Activated CD8-positive, alpha-beta T cell treated with anti-CD3 and anti-CD28 coated beads for 36 hours (primary cell): ENCODE data around the gene INPP5D. TPM values are rescaled to one million over a fixed set of nuclear protein-coding genes. Genes with fewer than 3 reads are reported as not detected.

Source experiments
- ATAC-seq: fragments of 200-7000 bp; cut with Tn5 transposase; one replicate; pipeline ENCODE4 v1.10.0; 2021; ENCODE audit warnings: mild to moderate bottlenecking, moderate library complexity
- CTCF ChIA-PET: fragments of 350-600 bp; sonication (Branson Sonifier 250); formaldehyde crosslinking; loops from one replicate; lab custom pipeline; 2021; ENCODE audit warnings: antibody characterized with exemption; lab: Charles Lee
- POLR2A ChIA-PET: fragments of 350-600 bp; sonication (Branson Sonifier 250); formaldehyde crosslinking; loops from one replicate; lab custom pipeline; 2021; ENCODE audit warnings: antibody characterized with exemption; lab: Charles Lee
- DNase-seq: peaks from one replicate; pipeline ENCODE4 v3.0.0-alpha.2; 2020
- H3K27ac Mint-ChIP-seq: one replicate; pipeline ENCODE4 v1.8.0; 2021; ENCODE audit warnings: mild to moderate bottlenecking, mixed read lengths
- H3K27me3 Mint-ChIP-seq: one replicate; pipeline ENCODE4 v1.8.0; 2021; ENCODE audit warnings: mixed read lengths
- H3K36me3 Mint-ChIP-seq: one replicate; pipeline ENCODE4 v1.8.0; 2021; ENCODE audit warnings: low read depth, mixed read lengths
- H3K4me1 Mint-ChIP-seq: one replicate; pipeline ENCODE4 v1.8.0; 2021; ENCODE audit warnings: low read depth, mixed read lengths
- H3K4me3 Mint-ChIP-seq: one replicate; pipeline ENCODE4 v1.8.0; 2021; ENCODE audit warnings: mild to moderate bottlenecking, moderate library complexity, mixed read lengths
- H3K9me3 Mint-ChIP-seq: one replicate; pipeline ENCODE4 v1.8.0; 2021; ENCODE audit warnings: mixed read lengths
- CTCF ChIP-seq: fragments of 200-600 bp; IDR thresholded peaks from one replicate; pipeline ENCODE4 v1.8.0; 2022; ENCODE audit warnings: antibody characterized with exemption, mild to moderate bottlenecking
- intact Hi-C: fragments of 100-400 bp; cut with micrococcal nuclease; formaldehyde crosslinking; loops from one replicate; pipeline ENCODE4 v1.10.0; 2022
- total RNA-seq, 2 experiments: library from RNA; stranded (reverse); gene quantifications; one replicate each; pipeline ENCODE4 v1.2.3, GENCODE V29; 2021

The INPP5D gene
- total RNA-seq, 2 experiments from 2014 or later: 38.6 to 40.2 TPM

- CTCF ChIA-PET: interaction anchor here (0.7 to 1.2 kb wide), 2 partner anchors 35 to 399 kb away, joined by 3 to 5 read pairs; no protein-coding TSS in a partner anchor
- peaks cover 55% of the 10 kb centered on the region for H3K4me1 Mint-ChIP-seq
- ATAC-seq: no peak
- peaks cover 36% of the 10 kb centered on the region for H3K36me3 Mint-ChIP-seq
- H3K27me3 Mint-ChIP-seq: no peaks in the 10 kb centered on the region
- intact Hi-C loops: no loop called here
- no peak overlapping the region for H3K4me3 Mint-ChIP-seq
- H3K27ac Mint-ChIP-seq: peak overlapping the region; percentile 23
- DNase-seq: no peak
- TF ChIP-seq CTCF: no peak
- no peaks in the 10 kb centered on the region for H3K9me3 Mint-ChIP-seq
- POLR2A ChIA-PET: interaction anchor here (2.6 kb wide), 1 partner anchor 11 kb away, joined by 14 read pairs; no protein-coding TSS in a partner anchor
Measured at GRCh38 chr2:233088972-233089345, 28.8 kb downstream of the INPP5D start.

DNA sequence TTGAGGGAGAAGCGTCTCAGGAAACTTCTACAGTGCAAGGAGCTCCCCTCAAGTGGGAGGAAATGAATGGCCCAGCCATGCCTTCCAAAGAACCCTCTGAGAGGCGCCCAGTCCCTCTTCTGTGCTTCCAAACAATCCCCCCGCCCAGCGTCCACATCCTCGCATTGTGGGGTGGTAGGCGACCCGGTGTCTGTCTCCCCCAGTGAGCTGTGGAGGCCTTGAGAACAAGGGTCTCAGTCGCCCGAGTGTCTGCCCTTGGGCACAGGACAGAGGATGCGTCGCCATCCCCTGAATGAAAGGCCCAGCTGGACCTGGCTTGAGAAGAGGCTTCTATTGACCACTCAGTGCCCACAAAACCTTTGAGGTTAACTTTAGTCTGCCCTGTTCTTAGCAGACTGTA is 29.7 kb downstream of the INPP5D start:
- Mint-ChIP-seq H3K27ac (peak overlapping the region; percentile 14), H3K27me3 (no peaks in the 10 kb centered on the region), H3K4me3 (no peak overlapping the region), H3K4me1 (peaks cover 50% of the 10 kb centered on the region), H3K9me3 (no peaks in the 10 kb centered on the region), H3K36me3 (peaks cover 32% of the 10 kb centered on the region)
- POLR2A ChIA-PET: interaction anchor here (0.8 kb wide), 1 partner anchor 8 kb away, joined by 3 read pairs; no protein-coding TSS in a partner anchor
- TF ChIP-seq CTCF: no peak
- CTCF ChIA-PET: interaction anchor here (0.7 to 1.2 kb wide), 2 partner anchors 36 to 400 kb away, joined by 3 to 5 read pairs; no protein-coding TSS in a partner anchor
- ATAC-seq: no peak
- no peak for DNase-seq
- intact Hi-C loops: no loop called here

- intact Hi-C loops: no loop called here
- ATAC-seq: no peak
- Mint-ChIP-seq H3K4me3 (no peak overlapping the region), H3K36me3 (peaks cover 30% of the 10 kb centered on the region), H3K4me1 (peaks cover 44% of the 10 kb centered on the region), H3K27me3 (no peaks in the 10 kb centered on the region), H3K27ac (no peak overlapping the region), H3K9me3 (no peaks in the 10 kb centered on the region)
- CTCF ChIA-PET: no interaction called here
- TF ChIP-seq CTCF: no peak
- no peak for DNase-seq
- POLR2A ChIA-PET: interaction anchor here (1.3 kb wide), 2 partner anchors 10 to 12 kb away, joined by 3 read pairs; no protein-coding TSS in a partner anchor
Measured at GRCh38 chr2:233090879-233091278, 30.7 kb downstream of the INPP5D start.

DNA sequence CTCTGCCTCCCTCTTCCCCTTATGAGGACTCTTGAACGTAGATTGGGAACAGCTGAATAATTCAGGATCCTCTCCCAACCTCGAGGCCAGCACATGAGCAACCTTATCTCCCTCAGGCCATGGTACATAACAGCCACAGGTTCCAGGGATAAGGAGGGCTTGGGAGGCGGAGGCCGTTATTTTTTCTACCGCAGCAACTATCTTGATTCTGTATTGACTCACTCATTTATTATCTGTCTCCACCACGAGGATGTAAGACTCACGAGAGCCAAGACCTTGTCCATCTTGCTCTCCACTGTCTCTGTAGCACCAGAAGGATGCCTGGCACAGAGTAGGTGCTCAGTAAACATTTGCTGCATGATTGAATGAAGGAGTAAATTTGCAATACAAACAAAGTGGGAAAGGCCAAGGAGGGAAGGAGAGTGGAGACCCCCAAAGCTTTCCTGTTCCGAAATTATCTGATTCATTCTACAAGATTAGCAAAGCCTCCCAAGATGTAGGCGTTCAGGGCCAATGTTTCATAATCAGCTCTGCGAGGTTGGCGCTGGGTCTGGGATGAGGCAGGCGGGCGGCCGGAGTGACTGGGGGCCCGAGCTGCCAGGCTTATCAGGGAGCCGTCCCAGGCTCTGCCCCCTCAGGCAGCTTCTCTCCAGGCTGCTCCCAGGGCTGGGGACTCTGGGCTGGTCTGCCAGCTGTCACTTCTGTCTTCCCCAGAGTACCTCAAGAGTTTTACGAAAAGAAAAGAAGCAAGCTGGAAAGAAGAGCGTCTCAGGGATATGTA is 31.6 kb downstream of the INPP5D start:
- no peaks in the 10 kb centered on the region for H3K27me3 Mint-ChIP-seq
- no peaks in the 10 kb centered on the region for H3K9me3 Mint-ChIP-seq
- peaks cover 29% of the 10 kb centered on the region for H3K36me3 Mint-ChIP-seq
- no peak for DNase-seq
- TF ChIP-seq CTCF: no peak
- ChIA-PET POLR2A (interaction anchor here (0.7 to 1.5 kb wide), 5 partner anchors 8 to 13 kb away, joined by 3 read pairs; no protein-coding TSS in a partner anchor), CTCF (interaction anchor here (1.0 kb wide), 1 partner anchor 37 kb away, joined by 3 read pairs; no protein-coding TSS in a partner anchor)
- H3K27ac Mint-ChIP-seq: no peak overlapping the region
- H3K4me3 Mint-ChIP-seq: no peak overlapping the region
- H3K4me1 Mint-ChIP-seq: peaks cover 37% of the 10 kb centered on the region
- ATAC-seq: no peak
- intact Hi-C loops: no loop called here
